Astrocyte (in vitro differentiated cells and primary cell): ENCODE results near the gene GALNT18. TPM values are rescaled to one million over a fixed set of nuclear protein-coding genes. Genes with fewer than 3 reads are reported as not detected.

Source experiments
- DNase-seq: peaks from one replicate; pipeline ENCODE4 v3.0.0-alpha.2; 2010; ENCODE audit warnings: low read depth
- FAIRE-seq: peaks from 2 replicates; lab custom pipeline; 2011; peaks lifted over from hg19 to GRCh38; lab: Jason Lieb, UNC
- H2AFZ ChIP-seq: 2 replicates; pipeline ENCODE4 v1.6.0; 2012; ENCODE audit warnings: low read depth, low read length, inconsistent platforms
- H3K27ac ChIP-seq: 2 replicates; pipeline ENCODE4 v1.5.1; 2011; ENCODE audit warnings: low read depth, low read length, inconsistent platforms
- H3K27me3 ChIP-seq: 2 replicates; pipeline ENCODE4 v1.6.0; 2011; ENCODE audit warnings: low read length, inconsistent platforms; ENCODE audit not compliant: insufficient read depth
- H3K36me3 ChIP-seq: 2 replicates; pipeline ENCODE4 v1.5.1; 2011; ENCODE audit warnings: low read length, inconsistent platforms; ENCODE audit not compliant: insufficient read depth
- H3K4me1 ChIP-seq: 2 replicates; pipeline ENCODE4 v1.5.1; 2011; ENCODE audit warnings: low read length, inconsistent platforms; ENCODE audit not compliant: insufficient read depth
- H3K4me2 ChIP-seq: 2 replicates; pipeline ENCODE4 v1.6.0; 2012; ENCODE audit warnings: low read length, inconsistent platforms
- H3K4me3 ChIP-seq: 2 replicates; pipeline ENCODE4 v1.5.1; 2011; ENCODE audit warnings: low read depth, mild to moderate bottlenecking, low read length, inconsistent platforms; ENCODE audit not compliant: insufficient read depth
- H3K79me2 ChIP-seq: 2 replicates; pipeline ENCODE4 v1.6.0; 2012; ENCODE audit warnings: mild to moderate bottlenecking, low read length, inconsistent platforms; ENCODE audit not compliant: insufficient read depth
- H3K9ac ChIP-seq: 2 replicates; pipeline ENCODE4 v1.6.0; 2012; ENCODE audit warnings: mild to moderate bottlenecking, low read length, inconsistent platforms
- H3K9me3 ChIP-seq: 2 replicates; pipeline ENCODE4 v1.5.1; 2012; ENCODE audit warnings: low read depth, mild to moderate bottlenecking, low read length, inconsistent platforms; ENCODE audit not compliant: insufficient read depth
- H4K20me1 ChIP-seq: 2 replicates; pipeline ENCODE4 v1.6.0; 2012; ENCODE audit warnings: low read length, inconsistent platforms; ENCODE audit not compliant: insufficient read depth
- H3K27ac Mint-ChIP-seq: one replicate; pipeline ENCODE4 v1.8.0; 2021; ENCODE audit warnings: mild to moderate bottlenecking, mixed read lengths; ENCODE audit not compliant: unreplicated experiment
- H3K27me3 Mint-ChIP-seq: one replicate; pipeline ENCODE4 v1.8.0; 2021; ENCODE audit warnings: low read depth, mixed read lengths; ENCODE audit not compliant: unreplicated experiment
- H3K36me3 Mint-ChIP-seq: one replicate; pipeline ENCODE4 v1.8.0; 2021; ENCODE audit warnings: low read depth, mixed read lengths; ENCODE audit not compliant: unreplicated experiment
- H3K4me1 Mint-ChIP-seq: one replicate; pipeline ENCODE4 v1.8.0; 2021; ENCODE audit warnings: low read depth, mixed read lengths; ENCODE audit not compliant: unreplicated experiment
- H3K4me3 Mint-ChIP-seq: one replicate; pipeline ENCODE4 v1.8.0; 2021; ENCODE audit warnings: mild to moderate bottlenecking, moderate library complexity, mixed read lengths; ENCODE audit not compliant: unreplicated experiment
- H3K9me3 Mint-ChIP-seq: one replicate; pipeline ENCODE4 v1.8.0; 2021; ENCODE audit warnings: mild to moderate bottlenecking, mixed read lengths; ENCODE audit not compliant: unreplicated experiment
- EZH2 ChIP-seq: IDR thresholded peaks from 2 replicates; pipeline ENCODE4 v1.6.1; 2012; ENCODE audit warnings: mild to moderate bottlenecking, low read length, inconsistent platforms; ENCODE audit not compliant: insufficient read depth
- total RNA-seq: library from RNA; stranded (reverse); gene quantifications from 2 replicates; pipeline ENCODE4 v1.2.1, GENCODE V29; 2021
- TF ChIP-seq, protein P1 (sequence below): IDR thresholded peaks from 2 replicates; pipeline ENCODE4 v1.5.1; 2011; ENCODE audit warnings: low read depth, mild to moderate bottlenecking, inconsistent platforms, low read length, moderate library complexity; ENCODE audit not compliant: insufficient read depth

Gene GALNT18
- total RNA-seq, 1 donor from 2014 or later: 6.5 TPM

DNA sequence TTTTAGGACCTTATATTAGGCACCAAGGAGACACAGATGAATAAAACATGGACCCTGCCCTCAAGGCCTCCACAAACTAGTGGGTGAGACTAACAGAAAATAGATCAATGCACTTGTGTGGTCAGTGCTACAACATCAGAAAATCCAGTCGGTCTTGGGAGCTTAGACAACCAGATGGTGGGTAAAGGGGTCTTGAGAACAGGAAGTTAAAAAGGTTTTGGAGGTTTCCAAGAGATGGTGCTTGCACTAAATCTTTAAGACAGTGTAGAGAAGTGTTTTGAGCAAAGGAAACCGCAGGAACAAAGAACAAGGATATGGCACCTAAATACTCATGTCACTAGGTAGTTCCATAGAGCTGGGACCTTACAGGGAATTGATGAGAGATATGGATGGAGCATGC is 56.2 kb downstream of the GALNT18 start:
- H3K27ac ChIP-seq: no peak overlapping the region
- TF ChIP-seq, protein P1, sequence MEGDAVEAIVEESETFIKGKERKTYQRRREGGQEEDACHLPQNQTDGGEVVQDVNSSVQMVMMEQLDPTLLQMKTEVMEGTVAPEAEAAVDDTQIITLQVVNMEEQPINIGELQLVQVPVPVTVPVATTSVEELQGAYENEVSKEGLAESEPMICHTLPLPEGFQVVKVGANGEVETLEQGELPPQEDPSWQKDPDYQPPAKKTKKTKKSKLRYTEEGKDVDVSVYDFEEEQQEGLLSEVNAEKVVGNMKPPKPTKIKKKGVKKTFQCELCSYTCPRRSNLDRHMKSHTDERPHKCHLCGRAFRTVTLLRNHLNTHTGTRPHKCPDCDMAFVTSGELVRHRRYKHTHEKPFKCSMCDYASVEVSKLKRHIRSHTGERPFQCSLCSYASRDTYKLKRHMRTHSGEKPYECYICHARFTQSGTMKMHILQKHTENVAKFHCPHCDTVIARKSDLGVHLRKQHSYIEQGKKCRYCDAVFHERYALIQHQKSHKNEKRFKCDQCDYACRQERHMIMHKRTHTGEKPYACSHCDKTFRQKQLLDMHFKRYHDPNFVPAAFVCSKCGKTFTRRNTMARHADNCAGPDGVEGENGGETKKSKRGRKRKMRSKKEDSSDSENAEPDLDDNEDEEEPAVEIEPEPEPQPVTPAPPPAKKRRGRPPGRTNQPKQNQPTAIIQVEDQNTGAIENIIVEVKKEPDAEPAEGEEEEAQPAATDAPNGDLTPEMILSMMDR: no peak
- TF ChIP-seq EZH2: no peak
- H3K9ac ChIP-seq: no peak overlapping the region
- H3K27me3 ChIP-seq: peaks cover 8% of the 10 kb centered on the region
- DNase-seq (no peak), FAIRE-seq (no peak)
- Mint-ChIP-seq H3K27ac (no peak overlapping the region), H3K27me3 (peaks cover 24% of the 10 kb centered on the region), H3K4me3 (no peak overlapping the region), H3K36me3 (peaks cover 6% of the 10 kb centered on the region), H3K4me1 (peaks cover 16% of the 10 kb centered on the region), H3K9me3 (peaks cover 2% of the 10 kb centered on the region)
- H3K36me3 ChIP-seq: no peaks in the 10 kb centered on the region
- no peak overlapping the region for H3K4me2 ChIP-seq
- no peaks in the 10 kb centered on the region for H4K20me1 ChIP-seq
- no peaks in the 10 kb centered on the region for H3K4me1 ChIP-seq
- no peaks in the 10 kb centered on the region for H3K9me3 ChIP-seq
- H2AFZ ChIP-seq: no peak overlapping the region
- no peaks in the 10 kb centered on the region for H3K79me2 ChIP-seq
- no peak overlapping the region for H3K4me3 ChIP-seq

DNA sequence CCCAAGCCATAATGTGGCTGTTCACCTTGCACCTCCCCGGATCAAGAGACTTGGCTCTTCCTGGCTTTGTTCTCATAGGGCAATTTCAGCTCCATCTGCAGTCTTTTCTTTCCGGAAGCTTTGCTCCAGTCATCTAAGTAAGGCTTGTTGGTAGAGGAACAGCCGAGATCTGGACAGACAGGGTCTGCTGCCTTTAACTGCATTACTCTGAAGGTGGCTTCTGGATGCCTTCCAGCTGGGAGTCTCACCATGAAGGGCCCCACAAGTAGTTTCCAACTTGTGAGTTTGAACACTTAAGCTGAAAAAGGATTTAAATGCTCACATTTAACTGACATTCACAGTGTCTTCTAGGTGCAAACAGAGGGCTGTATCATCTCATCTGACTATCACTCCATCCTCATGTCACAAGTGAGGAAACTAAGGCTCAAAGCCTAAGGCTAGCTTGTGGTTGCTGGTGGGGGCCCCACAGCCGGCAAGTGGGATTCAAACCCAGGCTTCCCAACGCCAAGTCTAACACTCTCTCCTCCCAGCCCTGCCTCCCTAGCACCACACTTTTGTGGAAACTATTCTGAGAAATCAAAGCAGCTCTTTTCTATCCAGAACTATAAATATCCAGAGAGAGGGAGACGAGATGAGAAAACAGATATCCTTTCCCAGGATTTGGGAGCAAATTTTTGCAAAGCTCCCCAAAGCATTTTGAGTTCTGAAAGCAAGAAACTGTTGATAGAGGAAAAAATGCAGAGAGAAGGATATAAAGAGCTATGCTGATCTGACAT is 58.4 kb downstream of the GALNT18 start:
- FAIRE-seq: no peak

More for the DNA sequence above, 58.4 kb downstream of the GALNT18 start:
- H3K36me3 ChIP-seq: no peaks in the 10 kb centered on the region
- Mint-ChIP-seq H3K27ac (no peak overlapping the region), H3K27me3 (peaks cover 36% of the 10 kb centered on the region), H3K4me3 (no peak overlapping the region), H3K36me3 (peaks cover 6% of the 10 kb centered on the region), H3K9me3 (peaks cover 2% of the 10 kb centered on the region), H3K4me1 (peaks cover 2% of the 10 kb centered on the region)
- H3K4me2 ChIP-seq: no peak overlapping the region
- H2AFZ ChIP-seq: no peak overlapping the region
- H3K27me3 ChIP-seq: peaks cover 8% of the 10 kb centered on the region
- no peaks in the 10 kb centered on the region for H3K4me1 ChIP-seq
- no peak overlapping the region for H3K4me3 ChIP-seq
- no peak overlapping the region for H3K9ac ChIP-seq
- no peak for DNase-seq
- H3K27ac ChIP-seq: no peak overlapping the region
- no peaks in the 10 kb centered on the region for H4K20me1 ChIP-seq
- TF ChIP-seq EZH2: no peak
- TF ChIP-seq, protein P1: no peak
- H3K9me3 ChIP-seq: no peaks in the 10 kb centered on the region
- no peaks in the 10 kb centered on the region for H3K79me2 ChIP-seq
